A673 (cell line): ENCODE data around the gene ENOX1. TPM values are rescaled to one million over a fixed set of nuclear protein-coding genes. Genes with fewer than 3 reads are reported as not detected.

Source experiments
- BruUV-seq: library from RNA; stranded (reverse); fragments of 400-500 nt; replicated peaks from 2 replicates; lab custom pipeline; 2021; lab: Mats Ljungman, UMichigan
- CTCF ChIA-PET: fragments of 300-600 bp; sonication (Branson Sonifier 250); formaldehyde crosslinking; loops from one replicate; lab custom pipeline; 2022; ENCODE audit warnings: antibody characterized with exemption; lab: Charles Lee
- POLR2A ChIA-PET: fragments of 300-600 bp; sonication (Branson Sonifier 250); formaldehyde crosslinking; loops from one replicate; lab custom pipeline; 2022; ENCODE audit warnings: antibody characterized with exemption; ENCODE audit not compliant: low non-redundant PET; lab: Charles Lee
- DNase-seq: peaks from one replicate; pipeline ENCODE4 v3.0.0-alpha.2; 2015; ENCODE audit warnings: low spot score
- H3K27ac ChIP-seq: fragments of 200-600 bp; sonication (generic); 2 replicates; pipeline ENCODE4 v1.5.1; 2016; ENCODE audit warnings: mixed run types, low read depth, mild to moderate bottlenecking, mixed read lengths, antibody characterized with exemption, low read length; ENCODE audit not compliant: poor library complexity, severe bottlenecking
- H3K27me3 ChIP-seq: fragments of 200-600 bp; sonication (generic); replicated peaks from 2 replicates; pipeline ENCODE4 v1.6.1; 2017; ENCODE audit warnings: mixed run types, low read depth, mild to moderate bottlenecking, mixed read lengths, antibody characterized with exemption, low read length; ENCODE audit not compliant: insufficient read depth, poor library complexity
- H3K36me3 ChIP-seq: fragments of 200-600 bp; sonication (generic); 2 replicates; pipeline ENCODE4 v1.6.1; 2016; ENCODE audit warnings: mixed run types, mild to moderate bottlenecking, mixed read lengths, antibody characterized with exemption, low read length; ENCODE audit not compliant: insufficient read depth, poor library complexity, severe bottlenecking
- H3K4me1 ChIP-seq: fragments of 200-600 bp; sonication (generic); 2 replicates; pipeline ENCODE4 v1.6.1; 2017; ENCODE audit warnings: mixed run types, mild to moderate bottlenecking, mixed read lengths, antibody characterized with exemption, low read length; ENCODE audit not compliant: insufficient read depth, poor library complexity, severe bottlenecking
- H3K4me3 ChIP-seq: fragments of 200-600 bp; sonication (generic); 2 replicates; pipeline ENCODE4 v1.5.1; 2016; ENCODE audit warnings: low read depth, mixed run types, mild to moderate bottlenecking, mixed read lengths, low read length; ENCODE audit not compliant: poor library complexity, severe bottlenecking
- H3K9me3 ChIP-seq: fragments of 200-600 bp; sonication (generic); 2 replicates; pipeline ENCODE4 v1.6.1; 2016; ENCODE audit warnings: mixed run types, low read depth, mild to moderate bottlenecking, mixed read lengths, antibody characterized with exemption, low read length; ENCODE audit not compliant: poor library complexity, severe bottlenecking
- CTCF ChIP-seq: fragments of 300-800, 200-600 bp; sonication (generic); conservative IDR thresholded peaks from 2 replicates; pipeline ENCODE4 v1.5.1; 2017; ENCODE audit warnings: low read depth, mild to moderate bottlenecking, antibody characterized with exemption, low read length, moderate library complexity, mixed read lengths
- EZH2 ChIP-seq: fragments of 200-600 bp; sonication (generic); IDR thresholded peaks from 2 replicates; pipeline ENCODE4 v1.6.1; 2017; ENCODE audit warnings: borderline replicate concordance, low read depth, mild to moderate bottlenecking, mixed read lengths, antibody characterized with exemption, low read length; ENCODE audit not compliant: poor library complexity, severe bottlenecking
- intact Hi-C: fragments of 100-400 bp; cut with micrococcal nuclease; formaldehyde crosslinking; loops from one replicate; pipeline ENCODE4 v1.10.0; 2022; ENCODE audit not compliant: unreplicated experiment
- total RNA-seq: library from RNA; stranded (reverse); gene quantifications from 2 replicates; pipeline ENCODE4 v1.2.3, GENCODE V29; 2021

Gene ENOX1
- total RNA-seq, 1 experiment from 2014 or later, result 4.4 TPM

GRCh38 chr13:43377149-43377548, 409.6 kb downstream of the ENOX1 start:
- Histone ChIP-seq H3K27me3 (no peaks in the 10 kb centered on the region), H3K9me3 (peaks cover 13% of the 10 kb centered on the region), H3K27ac (no peak overlapping the region), H3K36me3 (no peaks in the 10 kb centered on the region), H3K4me1 (peaks cover 20% of the 10 kb centered on the region), H3K4me3 (no peak overlapping the region)
- no peak for DNase-seq
- intact Hi-C loops, result no loop called here
- TF ChIP-seq CTCF (no peak), EZH2 (no peak)
- ChIA-PET POLR2A (no interaction called here), CTCF (no interaction called here)
- BruUV-seq, result no TSS peak

DNA sequence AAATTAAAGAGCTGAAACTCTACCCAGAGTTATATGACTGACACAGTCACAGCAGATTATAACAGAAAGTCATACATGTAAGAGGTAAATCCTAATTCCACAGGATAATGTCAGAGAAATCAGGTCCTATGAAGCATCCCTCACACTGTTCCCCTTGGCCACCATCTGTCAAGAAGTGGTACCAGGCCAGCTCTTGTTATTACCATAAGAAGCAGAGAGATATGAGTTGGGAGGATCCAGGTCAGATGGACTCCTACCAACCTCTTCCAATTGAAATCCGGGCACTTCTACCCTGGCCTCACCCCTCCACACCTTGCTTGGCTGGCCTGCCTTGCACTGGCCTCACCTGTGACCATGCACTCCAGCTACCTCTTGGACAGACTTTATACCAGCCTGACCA, 410.2 kb downstream of the ENOX1 start:
- H3K27ac ChIP-seq, result no peak overlapping the region
- intact Hi-C loops, result no loop called here

GRCh38 chr13:43375797-43376465, 410.8 kb downstream of the ENOX1 start:
- no peak overlapping the region for H3K27ac ChIP-seq
- H3K9me3 ChIP-seq, result peaks cover 13% of the 10 kb centered on the region
- DNase-seq, result no peak
- H3K4me1 ChIP-seq, result peaks cover 20% of the 10 kb centered on the region
- CTCF ChIA-PET, result no interaction called here
- H3K4me3 ChIP-seq, result no peak overlapping the region
- H3K36me3 ChIP-seq, result no peaks in the 10 kb centered on the region
- BruUV-seq, result no TSS peak
- POLR2A ChIA-PET, result interaction anchor here (0.6 kb wide), 1 partner anchor 11 kb away, joined by 3 read pairs; no protein-coding TSS in a partner anchor
- no peaks in the 10 kb centered on the region for H3K27me3 ChIP-seq
- no peak for TF ChIP-seq EZH2
- TF ChIP-seq CTCF, result no peak
- intact Hi-C loops, result no loop called here

More for the DNA sequence above, 410.2 kb downstream of the ENOX1 start:
- ChIA-PET CTCF (no interaction called here), POLR2A (no interaction called here)
- Histone ChIP-seq H3K4me1 (peaks cover 20% of the 10 kb centered on the region), H3K4me3 (no peak overlapping the region), H3K36me3 (no peaks in the 10 kb centered on the region), H3K27me3 (no peaks in the 10 kb centered on the region), H3K9me3 (peaks cover 13% of the 10 kb centered on the region)
- no peak for TF ChIP-seq EZH2
- no peak for TF ChIP-seq CTCF
- DNase-seq, result no peak
- no TSS peak for BruUV-seq
